HG03432 (cell line): ENCODE measurements around the gene DDX18.
"Not testable (repeated sequence)": the region's sequence is repeated elsewhere in the genome, so short reads cannot be mapped to it uniquely, and the experiment has no call there.

Source experiments
- ATAC-seq: cut with Tn5 transposase; IDR thresholded peaks from one replicate; pipeline ENCODE4 v1.9.1; 2021; ENCODE audit warnings: mild to moderate bottlenecking, moderate library complexity; ENCODE audit not compliant: unreplicated experiment

The DDX18 gene

DNA sequence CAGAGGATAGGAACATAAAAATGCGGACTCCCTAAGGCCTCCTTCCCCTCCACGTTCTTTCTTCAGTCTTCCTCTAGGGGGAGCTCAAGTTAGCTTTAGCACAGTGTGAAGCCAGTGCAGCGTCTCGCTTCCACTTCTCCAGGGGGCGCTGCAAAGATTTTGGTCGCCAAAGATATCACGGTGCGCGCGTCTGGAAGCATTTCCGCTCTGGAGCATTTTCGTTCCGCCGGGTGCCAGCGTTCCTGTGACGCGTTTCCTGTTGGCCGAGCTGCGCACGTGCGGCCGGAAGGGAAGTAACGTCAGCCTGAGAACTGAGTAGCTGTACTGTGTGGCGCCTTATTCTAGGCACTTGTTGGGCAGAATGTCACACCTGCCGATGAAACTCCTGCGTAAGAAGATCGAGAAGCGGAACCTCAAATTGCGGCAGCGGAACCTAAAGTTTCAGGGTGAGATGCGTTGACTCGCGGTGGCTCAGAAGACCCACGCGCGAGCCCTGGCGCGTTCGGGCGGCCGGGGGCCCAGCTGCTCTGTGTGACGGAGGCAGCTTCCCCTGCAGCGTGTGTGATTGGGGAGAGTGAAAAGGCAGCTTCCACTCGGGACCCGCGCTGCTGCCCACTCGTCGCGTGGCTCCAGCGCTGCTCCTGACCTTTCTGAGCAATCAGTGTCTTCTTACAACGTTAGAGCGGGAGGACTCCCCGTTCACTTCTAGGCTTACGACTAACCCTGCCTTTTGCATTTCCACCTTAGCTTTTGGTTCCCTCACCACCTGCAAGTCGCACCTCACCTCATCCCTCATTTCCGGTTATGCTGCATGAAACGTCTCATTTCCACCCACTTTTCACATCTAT, at the start of gene DDX18:
TSS of gene DDX18 (plus strand) at position 275 of the 848 bp plus-strand sequence. CDS start at position 362, 87 bp downstream.
- peak; percentile 97 for ATAC-seq

- no peak for ATAC-seq
These were observed 43.8 kb upstream of the DDX18 start for GRCh38 chr2:117770730-117771129.

- ATAC-seq, result no peak
These were observed 42.4 kb upstream of the DDX18 start for GRCh38 chr2:117771969-117772630.

GRCh38 chr2:117774716-117775115, 39.8 kb upstream of the DDX18 start:
- ATAC-seq, result no peak

- ATAC-seq, result no peak
These were observed 38.7 kb upstream of the DDX18 start for GRCh38 chr2:117775703-117776219.

DNA sequence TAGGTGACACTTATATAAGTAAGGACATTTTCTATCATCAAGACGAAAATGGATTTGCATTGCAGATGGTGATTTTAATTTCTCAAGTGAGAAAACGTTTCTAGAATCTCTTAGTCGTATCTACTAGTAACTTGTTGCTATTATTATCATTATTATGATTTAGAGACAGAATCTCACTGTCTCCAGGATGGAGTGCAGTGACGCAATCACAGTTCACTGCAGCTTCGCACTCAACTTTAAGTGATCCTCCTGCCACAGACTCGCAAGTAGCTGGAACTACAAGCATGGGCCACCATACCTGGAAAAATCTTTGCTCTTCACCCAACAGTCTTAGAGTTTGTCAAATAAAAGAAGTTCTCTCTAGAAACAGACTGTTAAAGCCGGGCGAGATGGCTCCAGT, 37.6 kb upstream of the DDX18 start:
- no peak for ATAC-seq

DNA sequence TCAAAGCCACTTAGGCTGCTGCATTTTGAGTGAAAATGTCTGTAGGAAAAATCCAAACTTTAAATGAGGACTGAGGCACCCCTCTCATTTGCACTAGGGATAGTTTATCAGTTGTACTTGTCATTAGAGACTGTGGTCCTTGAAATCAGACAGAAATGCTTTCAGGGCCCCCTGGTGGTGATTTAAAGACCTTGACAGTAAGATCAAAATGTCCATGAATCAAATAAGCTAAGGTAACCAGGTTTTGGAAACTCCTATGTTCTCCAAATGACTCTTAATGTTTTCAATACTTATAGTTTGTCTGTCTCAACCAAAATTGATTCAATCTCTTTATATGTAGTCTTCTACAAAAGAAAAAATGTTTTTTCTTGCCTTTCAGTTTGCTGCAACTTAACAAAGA, 28.8 kb upstream of the DDX18 start:
- ATAC-seq, result peak; percentile 81

GRCh38 chr2:117786520-117786919, 28.0 kb upstream of the DDX18 start:
- ATAC-seq, result no peak

- ATAC-seq, result no peak
These were observed 25.0 kb upstream of the DDX18 start for GRCh38 chr2:117789505-117789904.

GRCh38 chr2:117794668-117795067, 19.8 kb upstream of the DDX18 start:
- ATAC-seq, result no peak

- ATAC-seq, result no peak
These were observed 12.7 kb upstream of the DDX18 start for GRCh38 chr2:117801826-117802225.

DNA sequence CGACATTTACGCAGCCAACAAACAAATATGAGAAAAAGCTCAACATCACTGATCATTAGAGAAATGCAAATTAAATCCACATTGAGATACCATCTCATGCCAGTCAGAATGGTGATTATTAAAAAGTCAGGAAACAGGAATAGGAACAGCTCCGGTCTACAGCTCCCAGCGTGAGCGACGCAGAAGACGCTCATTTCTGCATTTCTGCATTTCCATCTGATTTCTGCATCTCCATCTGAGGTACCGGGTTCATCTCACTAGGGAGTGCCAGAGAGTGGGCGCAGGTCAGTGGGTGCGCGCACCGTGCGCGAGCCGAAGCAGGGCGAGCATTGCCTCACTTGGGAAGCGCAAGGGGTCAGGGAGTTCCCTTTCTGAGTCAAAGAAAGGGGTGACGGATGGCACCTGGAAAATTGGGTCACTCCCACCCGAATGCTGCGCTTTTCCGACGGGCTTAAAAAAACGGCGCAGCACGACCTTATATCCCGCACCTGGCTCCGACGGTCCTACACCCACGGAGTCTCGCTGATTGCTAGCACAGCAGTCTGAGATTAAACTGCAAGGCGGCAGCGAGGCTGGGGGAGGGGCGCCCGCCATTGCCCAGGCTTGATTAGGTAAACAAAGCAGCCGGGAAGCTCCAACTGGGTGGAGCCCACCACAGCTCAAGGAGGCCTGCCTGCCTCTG, 10.7 kb upstream of the DDX18 start:
- not testable (repeated sequence) for ATAC-seq

DNA sequence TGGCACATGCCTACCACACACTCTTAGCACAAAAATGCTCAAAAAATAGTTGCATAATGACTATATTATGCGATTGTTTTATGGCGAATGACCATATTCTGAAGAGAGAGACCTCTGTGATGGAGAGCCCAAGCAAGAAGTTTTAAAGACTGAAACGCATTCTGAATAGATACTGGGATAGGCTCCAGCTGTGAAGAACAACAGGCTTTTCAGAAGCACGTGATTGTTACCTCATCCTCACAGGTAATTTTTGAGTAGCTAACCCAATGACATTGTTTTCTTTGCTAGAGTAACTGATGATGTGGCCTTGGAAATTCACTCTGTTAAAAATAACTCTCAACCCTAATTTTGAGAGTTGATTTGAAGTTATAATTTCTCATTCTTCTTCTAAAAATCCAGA, 2.0 kb upstream of the DDX18 start:
- ATAC-seq, result no peak

DNA sequence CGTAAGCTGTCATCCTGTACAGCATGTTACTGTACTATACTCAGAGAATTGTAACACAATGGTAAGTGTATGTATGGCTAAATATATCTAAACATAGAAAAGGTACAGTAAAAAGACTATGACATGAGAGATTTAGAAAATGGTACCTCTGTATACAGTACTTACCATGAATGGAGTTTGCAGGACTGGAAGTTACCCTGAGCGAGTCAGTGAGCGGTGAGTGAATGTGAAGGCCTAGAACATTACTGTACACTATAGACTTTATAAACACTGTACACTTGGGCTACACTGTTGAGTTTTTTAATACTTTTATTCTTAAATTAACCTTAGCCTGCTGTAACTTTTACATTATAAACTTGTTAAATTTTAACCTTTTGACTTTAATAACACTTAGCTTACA, 1.5 kb downstream of the DDX18 start:
- ATAC-seq, result no peak

GRCh38 chr2:117818921-117819320, 4.4 kb downstream of the DDX18 start:
- ATAC-seq, result no peak

DNA sequence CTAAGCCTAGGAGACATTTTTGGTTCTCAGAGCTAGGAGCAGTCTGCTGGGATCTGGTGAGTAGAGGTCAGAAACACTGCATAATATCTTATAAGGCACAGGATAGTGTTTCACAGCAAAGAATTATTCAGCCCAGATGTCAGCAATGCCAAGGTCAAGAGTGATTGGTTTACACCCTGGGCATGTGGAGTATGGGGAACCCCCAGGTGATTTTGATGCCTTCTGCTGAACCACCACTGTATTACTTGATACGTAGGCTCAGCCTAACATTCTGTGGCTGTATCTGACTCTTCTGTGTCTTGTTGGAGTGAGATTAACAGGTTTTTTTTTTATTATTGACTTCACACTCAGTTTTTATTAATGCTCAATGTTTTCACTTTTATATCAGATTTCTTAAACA, 6.0 kb downstream of the DDX18 start:
- peak; percentile 86 for ATAC-seq

- no peak for ATAC-seq
These were observed 10.9 kb downstream of the DDX18 start for GRCh38 chr2:117825437-117825836.

DNA sequence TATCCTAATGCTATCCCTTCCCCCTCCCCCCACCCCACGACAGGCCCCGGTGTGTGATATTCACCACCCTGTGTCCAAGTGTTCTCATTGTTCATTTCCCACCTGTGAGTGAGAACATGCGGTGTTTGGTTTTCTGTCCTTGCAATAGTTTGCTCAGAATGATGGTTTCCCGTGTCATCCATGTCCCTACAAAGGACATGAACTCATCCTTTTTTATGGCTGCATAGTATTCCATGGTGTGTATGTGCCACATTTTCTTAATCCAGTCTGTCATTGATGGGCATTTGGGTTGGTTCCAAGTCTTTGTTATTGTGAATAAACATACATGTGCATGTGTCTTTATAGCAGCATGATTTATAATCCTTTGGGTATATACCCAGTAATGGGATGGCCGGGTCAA, 13.0 kb downstream of the DDX18 start:
- not testable (repeated sequence) for ATAC-seq

DNA sequence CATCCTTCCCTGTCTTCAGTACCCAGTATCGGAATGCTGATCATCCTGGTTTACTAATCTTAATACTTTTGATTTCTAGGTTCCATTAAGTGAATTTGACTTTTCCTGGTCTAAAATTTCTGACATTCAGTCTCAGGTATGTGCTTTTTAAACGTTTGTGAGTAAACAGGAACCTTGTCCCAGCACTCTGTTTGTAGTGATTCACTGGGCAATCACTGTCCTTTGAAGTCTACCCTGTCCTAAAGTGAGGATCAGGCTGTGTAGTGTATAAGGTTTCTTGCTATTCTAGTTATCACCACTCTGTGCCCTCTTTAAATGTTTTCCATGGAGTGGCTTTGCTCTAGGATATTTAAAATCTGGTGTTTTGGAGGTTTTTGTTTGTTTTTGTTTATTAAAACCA, 14.4 kb downstream of the DDX18 start:
- ATAC-seq, result no peak

DNA sequence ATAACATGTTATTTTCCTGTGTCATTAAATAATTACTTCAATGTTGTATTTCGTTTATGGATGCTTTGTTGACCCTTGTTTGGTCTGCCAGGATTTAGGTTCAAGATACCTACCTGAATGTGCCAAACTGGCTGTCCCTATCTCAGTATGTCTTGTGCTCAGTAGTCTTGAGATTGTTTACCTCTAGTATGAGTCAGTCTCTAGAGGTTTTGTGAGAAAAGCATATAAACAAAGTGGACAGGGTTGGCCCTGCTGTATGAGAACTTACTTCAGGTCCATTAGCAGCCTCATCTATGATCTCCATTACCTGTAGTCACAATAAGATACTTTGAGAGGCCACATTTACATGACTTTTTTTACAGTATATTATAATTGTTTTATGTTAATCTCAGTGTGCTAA, 17.8 kb downstream of the DDX18 start:
- no peak for ATAC-seq

DNA sequence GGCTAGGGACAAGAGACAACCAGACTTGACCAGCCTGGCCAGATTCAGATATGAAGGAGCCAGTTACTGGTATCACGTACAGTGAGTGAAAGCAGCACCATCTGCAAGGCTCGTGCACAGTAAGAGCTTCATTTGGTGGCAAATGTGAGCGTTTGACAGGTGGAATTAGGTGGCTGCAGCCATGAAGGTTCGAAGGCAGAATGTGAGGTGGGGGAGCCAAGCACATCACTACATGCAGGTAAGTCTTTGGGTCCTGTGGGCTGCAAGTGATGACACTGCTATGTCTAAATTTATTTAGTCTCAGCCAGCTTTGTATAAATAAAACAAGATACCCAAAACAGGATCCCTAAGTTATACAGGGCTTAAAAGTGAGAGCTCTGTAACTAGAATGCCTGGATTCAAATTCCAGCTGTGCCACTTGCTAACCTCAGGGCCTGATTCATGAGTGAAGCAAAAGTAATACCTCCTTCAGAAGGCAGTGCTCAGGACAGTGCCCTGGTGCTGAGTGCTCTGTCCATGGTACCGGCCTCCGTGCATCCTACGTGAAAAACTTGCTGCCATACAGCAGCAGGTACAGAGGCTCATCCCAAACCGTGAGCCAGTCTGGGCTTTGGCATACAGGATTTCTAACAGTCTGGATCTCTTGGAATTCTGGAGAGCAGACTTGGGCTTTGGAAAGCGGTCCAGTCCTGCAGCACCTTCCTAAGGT, 18.6 kb downstream of the DDX18 start:
- no peak for ATAC-seq
